ENCODE data around the gene GNPTAB.
A peak's percentile ranks its signal among the peaks of the same experiment; 100 is the strongest.
"Not testable (repeated sequence)": the region's sequence is repeated elsewhere in the genome, so short reads cannot be mapped to it uniquely, and the experiment has no call there.

The GNPTAB gene

DNA sequence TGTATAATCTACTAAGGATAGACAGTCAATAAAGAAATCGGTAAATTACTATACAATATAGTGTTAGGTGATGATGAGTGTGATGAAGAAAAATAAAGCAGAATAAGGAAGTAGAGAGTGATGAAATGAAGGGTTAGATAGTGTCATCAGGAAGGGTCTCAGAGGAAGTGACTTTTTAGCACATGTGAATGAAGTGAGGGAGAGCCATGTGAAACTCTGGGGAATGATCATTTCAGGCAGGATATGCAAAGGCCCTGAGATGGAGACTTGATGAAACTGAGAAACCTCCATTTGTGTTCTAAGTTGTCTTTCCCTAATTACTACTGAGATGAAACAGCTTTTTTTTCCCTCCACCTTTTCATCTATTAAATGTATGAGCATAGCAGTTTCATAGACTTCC is 19.4 kb upstream of the GNPTAB start:
- DNase-seq = no peak

DNA sequence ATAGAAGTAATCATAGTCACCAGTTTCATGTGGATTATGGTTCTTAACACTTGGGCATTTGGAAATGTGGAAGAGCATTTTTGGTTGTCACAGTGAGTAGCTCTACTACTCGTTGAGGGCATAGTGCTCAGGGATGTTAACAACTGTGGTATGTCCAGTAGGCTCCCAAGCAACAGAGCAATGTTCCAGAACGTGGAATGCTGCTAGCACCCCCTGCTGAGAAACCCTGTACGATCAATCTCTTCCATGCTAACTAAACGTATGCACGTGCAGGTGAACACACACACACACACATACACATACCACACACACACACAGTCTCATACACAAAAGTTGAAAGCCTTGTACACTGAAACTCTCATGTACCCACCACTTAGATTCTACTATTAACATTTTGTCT is 16.6 kb upstream of the GNPTAB start:
- DNase-seq = no peak

DNA sequence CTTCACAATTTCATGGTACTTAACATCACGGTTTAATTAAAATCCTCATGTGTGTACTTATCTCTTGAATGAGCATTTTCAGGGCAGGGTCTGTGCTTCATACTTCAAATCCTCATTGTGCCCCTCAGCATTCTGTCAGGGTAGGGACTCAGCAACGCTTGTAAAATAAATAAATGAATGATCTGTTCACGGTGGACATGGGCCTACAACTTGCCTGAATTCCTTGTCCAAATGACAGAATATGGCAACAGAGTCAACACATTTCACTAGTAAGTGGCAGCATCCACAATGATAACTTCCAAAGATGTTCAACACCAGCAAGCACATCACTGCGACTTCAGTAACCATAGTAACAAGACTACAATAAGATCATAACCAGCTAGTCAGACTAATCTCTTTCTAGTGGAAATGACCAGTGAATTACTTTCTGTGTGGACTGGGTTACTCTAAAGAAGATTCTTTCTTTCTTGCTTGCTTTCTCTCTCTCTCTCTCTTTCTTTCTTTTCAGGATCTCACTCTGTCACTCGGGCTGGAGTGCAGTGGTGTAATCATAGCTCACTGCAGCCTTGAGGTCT is 14.5 kb upstream of the GNPTAB start:
- no peak for DNase-seq

DNA sequence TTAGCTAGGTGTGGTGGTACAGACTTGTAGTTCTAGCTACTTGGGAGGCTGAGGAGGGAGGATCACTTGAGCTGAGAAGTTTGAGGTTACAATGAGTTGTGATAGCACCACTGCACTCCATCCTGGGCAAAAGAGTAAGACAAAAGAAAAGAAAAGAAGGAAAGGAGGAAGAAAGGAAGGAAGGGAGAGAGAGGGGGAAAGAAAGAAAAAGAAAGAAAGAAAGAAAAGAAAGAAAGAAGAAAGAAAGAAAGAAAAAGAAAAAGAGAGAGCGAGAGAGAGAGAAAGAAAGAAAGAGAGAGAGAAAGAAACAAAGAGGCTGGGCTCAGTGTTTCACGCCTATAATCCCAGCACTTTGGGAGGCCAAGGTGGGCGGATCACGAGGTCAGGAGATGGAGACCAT is 10.3 kb upstream of the GNPTAB start:
- no peak for DNase-seq

DNA sequence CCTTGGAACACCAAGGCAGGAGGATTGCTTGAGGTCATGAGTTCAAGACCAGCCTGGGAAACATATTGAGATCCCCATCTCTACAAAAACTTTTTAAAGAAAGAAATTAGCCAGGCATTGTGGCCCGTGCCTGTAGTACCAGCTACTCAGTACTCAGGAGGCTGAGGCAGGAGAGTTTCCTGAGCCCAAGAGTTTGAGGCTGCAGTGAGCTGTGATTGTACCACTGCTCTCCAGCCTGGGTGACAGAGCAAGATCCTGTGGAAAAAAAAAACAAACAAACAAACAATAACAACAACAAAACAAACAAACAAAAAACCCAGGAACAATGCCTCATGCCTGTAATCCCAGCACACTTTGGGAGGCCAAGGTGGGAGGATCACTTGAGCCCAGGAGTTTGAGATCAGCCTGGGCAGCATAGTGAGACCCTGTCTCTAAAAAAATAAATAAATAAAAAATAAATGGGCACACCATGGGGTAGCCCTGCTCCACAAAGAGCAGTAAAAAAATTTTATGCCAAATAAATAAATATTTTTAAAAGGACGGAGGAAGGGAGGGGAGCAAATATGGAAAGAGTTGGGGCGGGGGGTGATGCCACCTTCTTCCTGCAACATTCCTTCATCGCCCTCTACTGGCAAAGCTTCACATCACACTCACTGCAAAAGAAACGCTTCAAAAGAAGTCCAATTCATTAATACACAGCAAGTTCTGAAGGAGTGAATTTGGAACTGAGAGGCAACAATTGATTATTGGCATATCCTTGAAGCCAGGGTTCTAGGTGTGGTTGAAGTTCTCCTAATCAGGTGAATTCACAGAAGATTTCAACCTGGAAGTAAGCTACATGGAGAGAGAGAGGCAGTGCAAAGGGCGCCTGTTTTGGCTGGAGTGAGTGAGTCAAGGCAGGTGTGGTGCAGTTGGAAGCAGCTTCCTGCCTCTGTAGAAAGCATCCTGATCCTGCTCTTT is 8.8 kb upstream of the GNPTAB start:
- DNase-seq = peak; percentile 53

DNA sequence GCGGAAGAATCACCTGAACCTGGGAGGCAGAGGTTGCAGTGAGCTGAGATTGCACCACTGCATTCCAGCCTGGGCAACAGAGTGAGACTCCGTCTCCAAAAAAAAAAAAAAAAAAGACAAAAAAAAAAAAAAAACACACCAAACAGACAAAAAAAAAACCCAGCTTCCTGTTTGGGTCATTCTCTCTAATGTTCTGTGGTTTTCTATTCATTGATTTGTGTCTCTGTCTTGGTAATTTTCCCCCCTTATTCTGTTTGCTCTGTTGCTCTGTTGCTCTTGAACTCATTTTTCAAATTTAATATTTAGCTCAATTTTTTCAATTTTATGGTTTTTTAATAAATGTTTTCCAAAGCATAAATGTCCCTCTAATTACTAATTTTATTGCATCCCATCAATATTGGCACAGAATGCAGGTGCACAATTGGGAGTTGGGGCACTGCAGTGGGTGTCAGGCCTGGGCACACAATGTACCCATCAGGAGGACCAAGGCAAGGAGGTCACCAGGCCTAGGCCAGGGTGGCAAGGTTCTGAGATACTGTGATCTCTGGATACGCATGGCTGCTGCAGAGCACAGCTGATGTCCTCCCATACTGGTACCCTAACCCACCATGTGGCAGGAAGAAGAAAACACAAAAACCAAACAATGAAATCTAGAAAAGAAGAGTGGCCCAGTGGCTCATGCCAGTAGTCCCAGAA is 8.0 kb upstream of the GNPTAB start:
- no peak for DNase-seq

DNA sequence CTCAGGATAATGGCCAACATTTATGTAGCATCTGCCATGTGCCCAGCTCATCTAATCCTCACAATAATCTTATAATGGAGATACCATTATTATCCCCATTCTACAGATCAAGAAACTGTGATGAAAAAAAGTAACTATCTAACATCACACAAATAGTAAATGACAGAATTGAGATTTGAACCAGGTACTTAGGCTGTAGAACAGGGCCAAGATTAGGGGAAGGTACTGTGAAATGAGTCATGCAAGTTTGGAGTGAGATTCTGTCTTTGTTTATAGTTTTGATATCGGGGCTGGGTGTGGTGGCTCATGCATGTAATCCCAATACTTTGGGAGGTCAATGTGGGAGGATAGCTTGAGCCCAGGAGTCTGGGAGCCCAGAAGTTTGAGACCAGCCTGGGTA is 1.3 kb upstream of the GNPTAB start:
- DNase-seq = no peak

DNA sequence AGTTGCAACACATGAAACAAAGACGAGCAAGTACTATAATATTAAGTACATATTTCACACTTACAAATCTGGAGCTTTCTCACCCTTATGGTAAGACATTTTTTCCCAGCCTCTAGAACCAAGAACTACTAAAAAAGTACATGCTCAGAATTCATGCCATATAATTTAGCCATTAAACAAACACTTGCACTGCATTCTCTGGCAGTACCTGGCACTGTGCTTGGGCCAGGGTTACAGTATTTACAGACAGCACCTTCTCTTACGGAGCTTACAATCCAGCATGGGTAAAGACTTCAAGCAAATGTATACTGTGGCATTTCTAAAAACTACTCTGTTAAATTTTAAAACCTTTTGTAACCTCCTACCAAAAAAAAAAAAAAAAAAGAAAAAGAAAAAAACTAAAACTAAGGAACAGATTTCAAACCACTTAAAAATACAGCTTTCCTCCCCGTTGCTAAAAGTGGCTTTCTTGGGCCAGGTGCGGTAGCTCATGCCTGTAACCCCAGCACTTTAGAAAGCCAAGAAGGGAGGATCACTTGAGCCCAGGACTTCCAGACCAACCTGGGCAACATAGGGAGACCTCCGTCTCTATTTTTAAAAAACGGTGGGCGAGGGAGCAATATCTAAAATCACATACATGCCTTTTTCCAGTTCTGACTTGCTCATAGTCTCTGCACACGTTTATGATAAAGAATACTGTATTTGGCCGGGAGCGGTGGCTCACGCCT is 956 bp downstream of the GNPTAB start:
- no peak for DNase-seq

DNA sequence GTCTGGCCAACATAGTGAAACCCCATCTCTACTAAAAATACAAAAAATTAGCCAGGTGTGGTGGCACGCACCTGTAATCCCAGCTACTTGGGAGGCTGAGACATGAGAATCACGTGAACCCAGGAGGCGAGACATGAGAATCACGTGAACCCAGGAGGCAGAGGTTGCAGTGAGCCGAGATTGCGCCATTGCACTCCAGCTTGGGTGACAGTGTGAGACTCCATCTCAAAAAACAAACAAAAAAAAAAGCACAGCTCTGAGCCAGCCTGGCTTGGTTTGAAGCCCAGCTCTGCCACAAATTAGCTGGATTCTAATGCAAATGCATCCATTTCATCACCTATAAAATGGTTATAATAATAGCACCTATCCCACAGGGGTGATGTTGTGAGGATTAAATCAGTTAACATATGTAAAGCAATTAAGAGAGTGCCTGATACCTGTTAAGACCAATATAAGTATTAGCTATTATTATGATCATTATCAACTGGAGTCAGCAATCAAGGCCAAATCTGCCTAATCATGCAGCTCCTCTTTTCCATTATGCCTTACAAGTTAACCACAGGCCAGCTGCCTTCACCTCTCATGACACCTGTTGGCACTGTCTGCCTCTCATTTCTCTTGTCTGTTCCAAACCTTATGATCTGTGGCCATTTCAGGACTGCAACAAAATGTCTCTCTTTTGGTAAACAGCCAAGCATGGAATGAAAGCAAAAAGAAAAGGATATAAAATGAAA is 2.1 kb downstream of the GNPTAB start:
- DNase-seq = no peak

DNA sequence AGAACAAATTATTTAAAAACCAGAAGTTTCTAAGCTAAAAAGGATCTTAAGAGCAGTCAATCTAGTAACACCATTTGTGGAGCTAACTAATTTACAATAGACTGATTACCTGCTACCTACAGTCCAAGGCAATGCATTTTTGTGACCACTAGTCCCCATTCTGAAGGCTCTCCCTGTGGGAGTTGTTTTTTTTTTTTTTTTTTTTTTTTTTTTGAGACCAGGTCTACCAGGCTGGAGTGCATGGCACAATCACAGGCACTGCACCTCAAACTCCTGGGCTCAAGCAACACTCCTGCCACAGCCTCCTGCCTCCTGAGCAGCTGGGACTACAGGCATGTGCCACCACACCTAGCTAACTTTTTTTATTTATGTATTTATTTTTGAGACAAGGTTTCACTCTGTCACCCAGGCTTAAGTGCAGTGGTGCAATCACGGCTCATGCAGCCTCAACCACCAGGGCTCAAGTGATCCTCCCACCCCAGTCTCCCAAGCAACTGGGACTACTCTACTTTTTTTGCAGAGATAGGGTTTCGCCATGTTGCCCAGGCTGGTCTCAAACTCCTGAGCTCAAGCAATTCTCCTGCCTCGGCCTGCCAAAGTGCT is 3.9 kb downstream of the GNPTAB start:
- no peak for DNase-seq

DNA sequence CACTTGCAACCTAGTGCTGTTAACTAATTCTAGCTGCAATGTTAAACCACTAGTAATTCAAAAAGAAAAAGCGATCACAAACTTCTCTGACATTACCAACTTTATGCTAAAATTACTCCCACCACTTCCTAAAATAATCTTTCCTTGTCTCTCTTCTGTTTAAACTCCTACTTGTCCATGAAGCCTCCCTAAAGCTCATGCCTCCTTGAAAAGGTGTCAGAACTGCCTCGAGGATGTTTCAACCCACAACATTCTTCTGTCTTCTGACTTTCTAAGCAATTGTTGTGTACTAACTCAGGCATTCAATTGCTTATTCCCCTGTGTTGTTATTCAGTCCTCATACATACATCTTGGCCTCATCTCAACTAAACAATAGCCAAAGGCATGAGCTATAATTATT is 5.9 kb downstream of the GNPTAB start:
- no peak for DNase-seq

DNA sequence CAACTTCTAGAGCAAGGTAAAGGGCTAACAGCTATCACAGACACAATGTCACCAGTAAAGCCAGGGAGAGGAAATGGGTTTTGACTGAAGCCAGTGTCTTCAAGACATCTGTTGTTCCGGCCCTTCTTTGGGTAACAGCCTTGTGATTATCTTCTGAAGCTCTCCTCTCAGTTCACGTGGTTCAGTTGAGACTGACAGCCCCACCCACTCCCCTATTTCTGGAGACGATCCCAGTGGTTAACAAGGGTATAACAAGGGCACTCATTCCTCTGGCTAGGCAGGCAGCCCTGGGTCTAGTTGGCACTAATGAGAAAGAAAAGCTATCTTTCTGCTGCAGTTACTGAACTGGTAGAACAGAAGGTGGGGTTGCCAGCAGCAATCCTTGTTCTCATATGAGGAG is 6.9 kb downstream of the GNPTAB start:
- peak; percentile 7 for DNase-seq

DNA sequence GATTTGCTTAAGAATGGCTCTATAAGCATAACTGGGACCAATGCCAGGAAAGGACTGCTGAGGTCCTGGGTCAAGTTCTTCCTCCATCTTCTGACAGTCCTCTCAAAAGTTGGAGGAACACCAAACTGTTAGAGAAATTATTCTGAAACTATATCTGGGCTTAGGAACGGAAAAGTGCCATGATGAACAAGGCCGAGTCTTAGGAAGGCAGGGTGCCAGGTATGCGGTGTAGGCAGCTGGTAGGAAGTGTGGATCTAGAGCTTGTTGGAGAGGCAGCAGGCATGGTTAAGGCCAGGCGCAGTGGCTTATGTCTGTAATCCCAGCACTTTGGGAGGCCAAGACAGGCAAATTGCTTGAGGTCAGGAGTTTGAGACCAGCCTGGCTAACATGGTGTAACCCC is 7.7 kb downstream of the GNPTAB start:
- DNase-seq = no peak

DNA sequence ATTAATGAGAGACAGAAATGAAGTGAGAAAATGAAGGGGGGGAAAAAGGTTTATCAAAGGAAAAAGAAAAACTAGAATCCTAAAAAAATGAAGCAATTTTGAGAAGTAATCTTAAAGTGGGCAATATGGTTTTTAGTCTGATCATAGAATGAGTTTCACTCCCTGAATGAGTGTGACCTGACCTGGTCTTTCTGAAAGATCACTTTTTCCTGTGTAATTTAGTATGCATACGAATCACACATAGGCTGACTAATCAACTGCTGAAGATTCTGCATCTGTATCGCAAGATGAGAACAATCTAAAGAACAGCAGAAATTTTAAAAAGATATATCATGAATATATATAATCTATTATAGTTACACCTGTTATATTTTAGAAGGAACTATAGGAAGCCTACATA is 11.3 kb downstream of the GNPTAB start:
- no peak for DNase-seq

DNA sequence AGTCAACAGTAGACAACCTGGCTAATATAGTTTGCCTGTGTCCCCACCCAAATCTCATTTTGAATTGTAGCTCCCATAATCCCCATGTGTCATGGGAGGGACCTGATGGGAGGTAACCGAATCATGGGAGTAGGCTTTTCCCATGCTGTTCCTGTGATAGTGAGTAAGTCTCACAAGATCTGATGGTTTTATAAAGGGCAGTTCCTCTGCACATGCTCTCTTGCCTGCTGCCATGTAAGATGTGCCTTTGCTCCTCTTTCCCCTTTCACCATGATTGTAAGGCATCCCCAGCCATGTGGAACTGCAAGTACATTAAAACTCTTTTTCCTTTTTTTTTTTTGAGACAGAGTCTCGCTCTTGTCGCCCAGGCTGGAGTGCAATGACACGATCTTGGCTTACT is 12.1 kb downstream of the GNPTAB start:
- DNase-seq = not testable (repeated sequence)

DNA sequence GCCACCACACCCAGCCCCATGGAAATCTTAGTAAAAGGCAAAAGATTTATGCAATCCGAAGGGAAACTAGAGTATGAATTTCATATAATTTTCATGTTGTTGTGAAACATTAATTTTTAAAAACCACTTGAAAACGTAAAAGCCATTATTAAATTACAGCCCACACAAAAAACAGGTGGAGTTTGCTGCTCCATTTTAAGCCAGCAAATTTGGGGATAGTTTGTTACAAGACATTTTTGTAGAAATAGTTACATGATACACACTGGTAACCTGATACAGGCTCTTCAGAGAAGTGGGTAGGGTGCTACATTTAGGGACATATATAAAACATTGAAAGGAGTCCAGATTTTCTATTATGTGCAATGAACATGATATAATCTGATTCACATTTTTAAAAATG is 17.6 kb downstream of the GNPTAB start:
- no peak for DNase-seq

DNA sequence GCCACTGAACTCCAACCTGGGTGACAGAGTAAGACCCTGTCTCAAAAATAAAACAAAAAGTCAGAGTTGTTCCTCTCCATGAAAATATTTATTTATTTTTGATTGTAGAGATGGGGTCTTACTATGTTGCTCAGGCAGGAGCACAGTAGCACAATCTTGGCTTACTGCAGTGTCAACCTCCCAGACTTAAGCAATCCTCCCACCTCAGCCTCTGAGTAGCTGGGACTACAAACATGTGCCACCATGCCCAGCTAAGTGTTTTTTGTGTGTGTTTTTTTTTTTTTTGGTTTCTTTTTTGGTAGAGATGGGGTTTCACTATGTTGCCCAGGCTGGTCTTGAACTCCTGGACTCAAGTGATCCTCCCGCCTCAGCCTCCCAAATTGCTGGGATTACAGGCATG is 18.0 kb downstream of the GNPTAB start:
- not testable (repeated sequence) for DNase-seq

DNA sequence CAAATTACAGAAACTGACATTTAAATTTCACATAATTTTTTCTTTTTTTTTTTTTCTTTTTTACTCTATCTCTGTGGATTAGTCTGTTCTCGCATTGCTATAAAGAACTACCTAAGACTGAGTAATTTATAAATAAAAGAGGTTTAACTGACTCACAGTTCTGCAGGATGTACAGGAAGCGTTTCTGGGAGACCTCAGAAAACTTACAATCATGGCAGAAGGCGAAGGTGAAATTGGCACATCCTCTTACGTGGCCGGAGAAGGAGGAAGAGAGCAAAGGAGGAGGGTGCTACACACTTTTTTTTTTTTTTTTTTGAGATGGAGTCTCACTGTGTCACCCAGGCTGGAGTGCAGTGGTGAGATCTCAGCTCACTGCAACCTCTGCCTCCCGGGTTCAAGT is 19.4 kb downstream of the GNPTAB start:
- not testable (repeated sequence) for DNase-seq

DNA sequence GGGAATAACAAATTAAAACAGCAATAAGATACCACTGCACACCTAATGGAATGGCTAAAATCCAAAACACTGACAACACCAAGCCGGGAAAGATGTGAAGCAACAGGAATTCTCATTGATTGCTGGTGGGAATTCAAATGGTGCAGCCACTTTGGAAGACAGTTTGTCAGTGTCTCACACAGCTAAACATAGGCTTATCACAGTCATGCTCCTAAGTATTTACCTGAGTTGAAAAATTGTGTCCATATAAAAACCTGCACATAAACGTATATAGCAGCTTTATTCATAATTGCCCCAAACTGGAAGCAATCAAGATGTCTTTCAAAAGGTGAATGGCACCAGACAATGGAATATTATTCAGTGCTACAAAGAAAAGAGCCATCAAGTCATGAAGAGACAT is 21.6 kb downstream of the GNPTAB start:
- no peak for DNase-seq

DNA sequence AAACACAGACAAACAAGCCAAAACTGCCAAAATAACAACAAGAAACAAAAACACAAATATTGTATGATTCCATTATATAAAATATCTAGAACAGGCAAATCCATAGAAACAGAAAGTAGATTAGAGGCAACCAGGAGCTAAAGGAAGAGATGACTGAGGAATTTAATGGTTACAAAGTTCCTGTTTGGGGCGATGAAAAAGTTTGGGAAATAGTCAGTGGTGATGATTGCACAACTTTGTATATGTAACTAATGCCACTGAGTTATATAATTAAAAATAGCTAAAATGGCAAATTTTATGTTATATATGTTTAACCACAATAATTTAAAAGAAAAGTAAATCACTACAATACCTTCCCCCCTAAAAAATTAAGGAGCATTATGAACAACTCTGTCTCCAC is 24.5 kb downstream of the GNPTAB start:
- no peak for DNase-seq

DNA sequence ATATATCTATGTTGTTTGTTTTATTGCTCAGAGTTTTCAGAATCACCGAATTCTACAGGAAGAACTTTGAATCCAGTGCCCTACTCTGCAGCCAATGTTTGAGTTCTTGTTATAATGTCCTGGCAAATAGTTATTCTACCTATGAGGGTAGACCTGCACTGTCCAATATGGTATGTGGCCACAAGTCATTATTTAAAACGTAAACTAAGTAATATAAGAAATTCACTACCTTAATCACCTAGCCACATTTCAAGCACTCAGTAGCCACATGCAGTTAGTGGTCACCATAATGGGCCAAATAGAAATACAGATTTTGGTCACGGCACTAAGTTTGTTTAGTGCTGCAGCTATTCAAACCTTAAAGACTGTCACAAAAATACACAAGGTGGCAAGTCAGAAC is 26.4 kb downstream of the GNPTAB start:
- no peak for DNase-seq

DNA sequence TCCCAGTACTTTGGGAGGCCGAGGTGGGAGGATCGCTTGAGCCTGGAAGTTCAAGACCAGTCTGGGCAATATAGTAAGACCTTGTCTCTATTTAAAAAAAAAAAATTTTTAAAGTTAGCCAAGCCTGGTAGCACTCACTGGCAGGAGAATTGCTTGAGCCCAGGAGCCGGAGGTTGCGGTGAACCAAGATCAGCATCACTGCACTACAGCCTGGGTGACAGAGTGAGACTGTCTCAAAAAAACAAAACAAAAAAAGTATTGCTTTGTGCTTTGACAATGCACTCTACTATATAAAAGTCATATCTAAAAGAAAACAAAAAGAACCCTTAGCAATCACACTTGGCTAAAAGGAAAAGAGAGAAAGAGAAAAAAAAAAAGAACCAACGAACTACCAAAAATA is 26.8 kb downstream of the GNPTAB start:
- DNase-seq = no peak

Measured in fibroblast of skin of right biceps (primary cell).